T-helper 1 cell treated with Interleukin-12 subunit alpha and Interleukin-12 subunit beta and Interleukin-4 antibody, amounts not matched to agents 30 μg/mL and 1 μg/mL, for 36 hours (primary cell): ENCODE data around the gene NME7.
A peak's percentile ranks its signal among the peaks of the same experiment; 100 is the strongest.

Experiments
- H3K27ac Mint-ChIP-seq: one replicate; pipeline ENCODE4 v1.8.0; 2021; ENCODE audit warnings: mild to moderate bottlenecking, mixed read lengths
- H3K27me3 Mint-ChIP-seq: one replicate; pipeline ENCODE4 v1.8.0; 2021; ENCODE audit warnings: low read depth, mixed read lengths
- H3K36me3 Mint-ChIP-seq: one replicate; pipeline ENCODE4 v1.8.0; 2021; ENCODE audit warnings: low read depth, mixed read lengths
- H3K4me1 Mint-ChIP-seq: one replicate; pipeline ENCODE4 v1.8.0; 2021; ENCODE audit warnings: low read depth, mixed read lengths
- H3K4me3 Mint-ChIP-seq: one replicate; pipeline ENCODE4 v1.8.0; 2021; ENCODE audit warnings: mild to moderate bottlenecking, moderate library complexity, mixed read lengths
- H3K9me3 Mint-ChIP-seq: one replicate; pipeline ENCODE4 v1.8.0; 2021; ENCODE audit warnings: mixed read lengths

The NME7 gene

GRCh38 chr1:169119405-169119804, 248.2 kb downstream of the NME7 start:
- Mint-ChIP-seq H3K36me3 (peaks cover 15% of the 10 kb centered on the region), H3K4me1 (peaks cover 3% of the 10 kb centered on the region), H3K27me3 (no peaks in the 10 kb centered on the region), H3K27ac (no peak overlapping the region), H3K9me3 (no peaks in the 10 kb centered on the region), H3K4me3 (no peak overlapping the region)

GRCh38 chr1:169118227-169118626, 249.4 kb downstream of the NME7 start:
- Mint-ChIP-seq H3K4me1 (peaks cover 3% of the 10 kb centered on the region), H3K9me3 (no peaks in the 10 kb centered on the region), H3K36me3 (peaks cover 15% of the 10 kb centered on the region), H3K27ac (no peak overlapping the region), H3K27me3 (no peaks in the 10 kb centered on the region), H3K4me3 (no peak overlapping the region)

- Mint-ChIP-seq H3K27ac (no peak overlapping the region), H3K4me1 (peaks cover 3% of the 10 kb centered on the region), H3K9me3 (no peaks in the 10 kb centered on the region), H3K4me3 (no peak overlapping the region), H3K27me3 (no peaks in the 10 kb centered on the region), H3K36me3 (peaks cover 14% of the 10 kb centered on the region)
These were observed 250.0 kb downstream of the NME7 start for GRCh38 chr1:169117599-169117998.

GRCh38 chr1:169117014-169117413, 250.6 kb downstream of the NME7 start:
- Mint-ChIP-seq H3K36me3 (peaks cover 18% of the 10 kb centered on the region), H3K4me1 (peaks cover 3% of the 10 kb centered on the region), H3K9me3 (no peaks in the 10 kb centered on the region), H3K27me3 (no peaks in the 10 kb centered on the region), H3K4me3 (no peak overlapping the region), H3K27ac (no peak overlapping the region)

- no peak overlapping the region for H3K4me3 Mint-ChIP-seq
These were observed 251.6 kb downstream of the NME7 start for GRCh38 chr1:169115891-169116585.

GRCh38 chr1:169113613-169114119, 253.9 kb downstream of the NME7 start:
- peaks cover 23% of the 10 kb centered on the region for H3K4me1 Mint-ChIP-seq
- H3K9me3 Mint-ChIP-seq: no peaks in the 10 kb centered on the region
- no peaks in the 10 kb centered on the region for H3K27me3 Mint-ChIP-seq
- no peak overlapping the region for H3K4me3 Mint-ChIP-seq
- peaks cover 19% of the 10 kb centered on the region for H3K36me3 Mint-ChIP-seq
- H3K27ac Mint-ChIP-seq: no peak overlapping the region

More at GRCh38 chr1:169115891-169116585, 251.6 kb downstream of the NME7 start:
- Mint-ChIP-seq H3K27me3 (no peaks in the 10 kb centered on the region), H3K4me1 (peaks cover 6% of the 10 kb centered on the region), H3K9me3 (no peaks in the 10 kb centered on the region), H3K36me3 (peaks cover 20% of the 10 kb centered on the region), H3K27ac (no peak overlapping the region)

GRCh38 chr1:169112241-169112640, 255.4 kb downstream of the NME7 start:
- Mint-ChIP-seq H3K27ac (no peak overlapping the region), H3K36me3 (peaks cover 21% of the 10 kb centered on the region), H3K4me3 (no peak overlapping the region), H3K4me1 (peaks cover 35% of the 10 kb centered on the region), H3K9me3 (no peaks in the 10 kb centered on the region), H3K27me3 (peaks cover 8% of the 10 kb centered on the region)

GRCh38 chr1:169111472-169111871, 256.1 kb downstream of the NME7 start:
- H3K27me3 Mint-ChIP-seq: peaks cover 12% of the 10 kb centered on the region
- H3K4me3 Mint-ChIP-seq: no peak overlapping the region
- H3K36me3 Mint-ChIP-seq: peaks cover 18% of the 10 kb centered on the region
- peaks cover 38% of the 10 kb centered on the region for H3K4me1 Mint-ChIP-seq
- H3K9me3 Mint-ChIP-seq: no peaks in the 10 kb centered on the region
- H3K27ac Mint-ChIP-seq: no peak overlapping the region

GRCh38 chr1:169110689-169111447, 256.7 kb downstream of the NME7 start:
- Mint-ChIP-seq H3K4me1 (peaks cover 34% of the 10 kb centered on the region), H3K27me3 (peaks cover 12% of the 10 kb centered on the region), H3K36me3 (peaks cover 14% of the 10 kb centered on the region), H3K4me3 (no peak overlapping the region), H3K9me3 (no peaks in the 10 kb centered on the region), H3K27ac (peak overlapping the region; percentile 13)

- Mint-ChIP-seq H3K36me3 (peaks cover 14% of the 10 kb centered on the region), H3K27me3 (peaks cover 12% of the 10 kb centered on the region), H3K4me3 (peak overlapping the region; percentile 49), H3K27ac (peak overlapping the region; percentile 13), H3K9me3 (no peaks in the 10 kb centered on the region), H3K4me1 (peaks cover 36% of the 10 kb centered on the region)
These were observed 257.4 kb downstream of the NME7 start for GRCh38 chr1:169110236-169110635.

GRCh38 chr1:169109561-169110134, 257.9 kb downstream of the NME7 start:
- Mint-ChIP-seq H3K4me1 (peaks cover 41% of the 10 kb centered on the region), H3K9me3 (no peaks in the 10 kb centered on the region), H3K4me3 (peak overlapping the region; percentile 49), H3K27me3 (peaks cover 12% of the 10 kb centered on the region), H3K36me3 (peaks cover 14% of the 10 kb centered on the region), H3K27ac (peak overlapping the region; percentile 17)

GRCh38 chr1:169108863-169109560, 258.6 kb downstream of the NME7 start:
- no peak overlapping the region for H3K27ac Mint-ChIP-seq
- H3K4me3 Mint-ChIP-seq: peak overlapping the region; percentile 44
- H3K4me1 Mint-ChIP-seq: peaks cover 41% of the 10 kb centered on the region
- peaks cover 14% of the 10 kb centered on the region for H3K36me3 Mint-ChIP-seq
- H3K27me3 Mint-ChIP-seq: peaks cover 12% of the 10 kb centered on the region
- H3K9me3 Mint-ChIP-seq: no peaks in the 10 kb centered on the region

- Mint-ChIP-seq H3K9me3 (no peaks in the 10 kb centered on the region), H3K4me1 (peaks cover 41% of the 10 kb centered on the region), H3K27me3 (peaks cover 12% of the 10 kb centered on the region), H3K4me3 (peak overlapping the region; percentile 92), H3K36me3 (peaks cover 14% of the 10 kb centered on the region), H3K27ac (peak overlapping the region; percentile 74)
These were observed 259.4 kb downstream of the NME7 start for GRCh38 chr1:169108223-169108622.

- H3K27me3 Mint-ChIP-seq: peaks cover 12% of the 10 kb centered on the region
- H3K9me3 Mint-ChIP-seq: no peaks in the 10 kb centered on the region
- peaks cover 41% of the 10 kb centered on the region for H3K4me1 Mint-ChIP-seq
- H3K27ac Mint-ChIP-seq: peak overlapping the region; percentile 74
- peaks cover 14% of the 10 kb centered on the region for H3K36me3 Mint-ChIP-seq
- peak overlapping the region; percentile 92 for H3K4me3 Mint-ChIP-seq
These were observed 259.9 kb downstream of the NME7 start for GRCh38 chr1:169107603-169108208.
